Measurements from ENCODE around the gene CCDC141. TPM values are rescaled to one million over a fixed set of nuclear protein-coding genes. Genes with fewer than 3 reads are reported as not detected.

CCDC141 gene
- total RNA-seq, 1 donor from 2014 or later = 3.6 TPM

- intact Hi-C loops (cut with micrococcal nuclease) = loop anchor here (2.0 to 5.0 kb wide), 3 partner anchors 23 to 237 kb away; no protein-coding TSS in a partner anchor
- H3K36me3 Mint-ChIP-seq (ENCODE audit: low read depth) = no peaks in the 10 kb centered on the region
- no peak overlapping the region for H3K27ac Mint-ChIP-seq
- peaks cover 9% of the 10 kb centered on the region for H3K4me1 Mint-ChIP-seq (ENCODE audit: low read depth)
- no peaks in the 10 kb centered on the region for H3K9me3 Mint-ChIP-seq
- no peak overlapping the region for H3K4me3 Mint-ChIP-seq (ENCODE audit: low read depth)
- H3K27me3 Mint-ChIP-seq (ENCODE audit: low read depth) = no peaks in the 10 kb centered on the region
- peak; percentile 38 for DNase-seq (ENCODE audit: low spot score)
Observed at GRCh38 chr2:178891265-178891958, 158.5 kb downstream of the CCDC141 start.

- H3K36me3 Mint-ChIP-seq (ENCODE audit: low read depth) = no peaks in the 10 kb centered on the region
- intact Hi-C loops (cut with micrococcal nuclease) = no loop called here
- H3K27ac Mint-ChIP-seq = no peak overlapping the region
- H3K4me3 Mint-ChIP-seq (ENCODE audit: low read depth) = no peak overlapping the region
- no peaks in the 10 kb centered on the region for H3K4me1 Mint-ChIP-seq (ENCODE audit: low read depth)
- no peaks in the 10 kb centered on the region for H3K9me3 Mint-ChIP-seq
- no peak for DNase-seq (ENCODE audit: low spot score)
- no peaks in the 10 kb centered on the region for H3K27me3 Mint-ChIP-seq (ENCODE audit: low read depth)
Observed at GRCh38 chr2:178886006-178886405, 163.9 kb downstream of the CCDC141 start.

- Mint-ChIP-seq H3K4me1 (ENCODE audit: low read depth) (no peaks in the 10 kb centered on the region), H3K36me3 (ENCODE audit: low read depth) (no peaks in the 10 kb centered on the region), H3K27me3 (ENCODE audit: low read depth) (no peaks in the 10 kb centered on the region), H3K27ac (no peak overlapping the region), H3K4me3 (ENCODE audit: low read depth) (no peak overlapping the region), H3K9me3 (no peaks in the 10 kb centered on the region)
- intact Hi-C loops (cut with micrococcal nuclease) = no loop called here
- no peak for DNase-seq (ENCODE audit: low spot score)
Observed at GRCh38 chr2:178884440-178884839, 165.5 kb downstream of the CCDC141 start.

GRCh38 chr2:178882666-178883440, 167.1 kb downstream of the CCDC141 start:
- Mint-ChIP-seq H3K27me3 (ENCODE audit: low read depth) (no peaks in the 10 kb centered on the region), H3K36me3 (ENCODE audit: low read depth) (no peaks in the 10 kb centered on the region), H3K9me3 (no peaks in the 10 kb centered on the region), H3K4me3 (ENCODE audit: low read depth) (no peak overlapping the region), H3K4me1 (ENCODE audit: low read depth) (no peaks in the 10 kb centered on the region), H3K27ac (no peak overlapping the region)
- intact Hi-C loops (cut with micrococcal nuclease) = no loop called here
- DNase-seq (ENCODE audit: low spot score) = no peak

- DNase-seq (ENCODE audit: low spot score) = no peak
- Mint-ChIP-seq H3K27me3 (ENCODE audit: low read depth) (no peaks in the 10 kb centered on the region), H3K4me1 (ENCODE audit: low read depth) (peaks cover 2% of the 10 kb centered on the region), H3K27ac (no peak overlapping the region), H3K9me3 (no peaks in the 10 kb centered on the region), H3K4me3 (ENCODE audit: low read depth) (no peak overlapping the region), H3K36me3 (ENCODE audit: low read depth) (no peaks in the 10 kb centered on the region)
- intact Hi-C loops (cut with micrococcal nuclease) = no loop called here
Observed at GRCh38 chr2:178881075-178881474, 168.9 kb downstream of the CCDC141 start.

GRCh38 chr2:178880257-178880656, 169.7 kb downstream of the CCDC141 start:
- intact Hi-C loops (cut with micrococcal nuclease) = no loop called here
- no peaks in the 10 kb centered on the region for H3K9me3 Mint-ChIP-seq

GRCh38 chr2:178877874-178878273, 172.1 kb downstream of the CCDC141 start:
- no peak for DNase-seq (ENCODE audit: low spot score)
- no peaks in the 10 kb centered on the region for H3K9me3 Mint-ChIP-seq
- no peak overlapping the region for H3K27ac Mint-ChIP-seq
- no peak overlapping the region for H3K4me3 Mint-ChIP-seq (ENCODE audit: low read depth)
- H3K4me1 Mint-ChIP-seq (ENCODE audit: low read depth) = peaks cover 2% of the 10 kb centered on the region
- intact Hi-C loops (cut with micrococcal nuclease) = no loop called here
- no peaks in the 10 kb centered on the region for H3K36me3 Mint-ChIP-seq (ENCODE audit: low read depth)
- no peaks in the 10 kb centered on the region for H3K27me3 Mint-ChIP-seq (ENCODE audit: low read depth)

More at GRCh38 chr2:178880257-178880656, 169.7 kb downstream of the CCDC141 start:
- no peak overlapping the region for H3K27ac Mint-ChIP-seq
- H3K27me3 Mint-ChIP-seq (ENCODE audit: low read depth) = no peaks in the 10 kb centered on the region
- peaks cover 2% of the 10 kb centered on the region for H3K4me1 Mint-ChIP-seq (ENCODE audit: low read depth)
- DNase-seq (ENCODE audit: low spot score) = no peak
- no peak overlapping the region for H3K4me3 Mint-ChIP-seq (ENCODE audit: low read depth)
- H3K36me3 Mint-ChIP-seq (ENCODE audit: low read depth) = no peaks in the 10 kb centered on the region

GRCh38 chr2:178874529-178875240, 175.3 kb downstream of the CCDC141 start:
- Mint-ChIP-seq H3K27me3 (ENCODE audit: low read depth) (no peaks in the 10 kb centered on the region), H3K4me1 (ENCODE audit: low read depth) (peaks cover 24% of the 10 kb centered on the region), H3K4me3 (ENCODE audit: low read depth) (no peak overlapping the region), H3K27ac (no peak overlapping the region), H3K36me3 (ENCODE audit: low read depth) (no peaks in the 10 kb centered on the region), H3K9me3 (no peaks in the 10 kb centered on the region)
- no peak for DNase-seq (ENCODE audit: low spot score)
- intact Hi-C loops (cut with micrococcal nuclease) = loop anchor here (5.0 kb wide), 2 partner anchors 57 to 342 kb away; no protein-coding TSS in a partner anchor

GRCh38 chr2:178873912-178874311, 176.0 kb downstream of the CCDC141 start:
- Mint-ChIP-seq H3K27ac (no peak overlapping the region), H3K4me1 (ENCODE audit: low read depth) (peaks cover 24% of the 10 kb centered on the region), H3K4me3 (ENCODE audit: low read depth) (no peak overlapping the region), H3K27me3 (ENCODE audit: low read depth) (no peaks in the 10 kb centered on the region), H3K36me3 (ENCODE audit: low read depth) (no peaks in the 10 kb centered on the region), H3K9me3 (no peaks in the 10 kb centered on the region)
- intact Hi-C loops (cut with micrococcal nuclease) = loop anchor here (5.0 kb wide), 2 partner anchors 57 to 342 kb away; no protein-coding TSS in a partner anchor
- no peak for DNase-seq (ENCODE audit: low spot score)

GRCh38 chr2:178871536-178871935, 178.4 kb downstream of the CCDC141 start:
- intact Hi-C loops (cut with micrococcal nuclease) = loop anchor here (1.0 to 5.0 kb wide), 5 partner anchors 43 to 357 kb away; no protein-coding TSS in a partner anchor
- Mint-ChIP-seq H3K36me3 (ENCODE audit: low read depth) (no peaks in the 10 kb centered on the region), H3K9me3 (no peaks in the 10 kb centered on the region), H3K27me3 (ENCODE audit: low read depth) (no peaks in the 10 kb centered on the region), H3K27ac (peak overlapping the region; percentile 55), H3K4me1 (ENCODE audit: low read depth) (peaks cover 22% of the 10 kb centered on the region), H3K4me3 (ENCODE audit: low read depth) (no peak overlapping the region)
- DNase-seq (ENCODE audit: low spot score) = peak; percentile 12

GRCh38 chr2:178870703-178871102, 179.2 kb downstream of the CCDC141 start:
- DNase-seq (ENCODE audit: low spot score) = no peak
- H3K4me3 Mint-ChIP-seq (ENCODE audit: low read depth) = no peak overlapping the region

GRCh38 chr2:178865999-178866398, 183.9 kb downstream of the CCDC141 start:
- H3K27ac Mint-ChIP-seq = no peak overlapping the region
- peaks cover 11% of the 10 kb centered on the region for H3K4me1 Mint-ChIP-seq (ENCODE audit: low read depth)
- no peak for DNase-seq (ENCODE audit: low spot score)
- no peak overlapping the region for H3K4me3 Mint-ChIP-seq (ENCODE audit: low read depth)
- no peaks in the 10 kb centered on the region for H3K27me3 Mint-ChIP-seq (ENCODE audit: low read depth)
- H3K36me3 Mint-ChIP-seq (ENCODE audit: low read depth) = peaks cover 6% of the 10 kb centered on the region
- intact Hi-C loops (cut with micrococcal nuclease) = no loop called here
- no peaks in the 10 kb centered on the region for H3K9me3 Mint-ChIP-seq

More at GRCh38 chr2:178870703-178871102, 179.2 kb downstream of the CCDC141 start:
- intact Hi-C loops (cut with micrococcal nuclease) = loop anchor here (1.0 to 5.0 kb wide), 5 partner anchors 44 to 356 kb away; no protein-coding TSS in a partner anchor
- H3K9me3 Mint-ChIP-seq = no peaks in the 10 kb centered on the region
- peaks cover 22% of the 10 kb centered on the region for H3K4me1 Mint-ChIP-seq (ENCODE audit: low read depth)
- no peaks in the 10 kb centered on the region for H3K27me3 Mint-ChIP-seq (ENCODE audit: low read depth)
- peaks cover under 1% of the 10 kb centered on the region for H3K36me3 Mint-ChIP-seq (ENCODE audit: low read depth)
- H3K27ac Mint-ChIP-seq = no peak overlapping the region

All from activated T-helper 2 cell treated with anti-CD3 and anti-CD28 coated beads, Interferon-gamma antibody, Interleukin-2, Interleukin-4, amounts not matched to agents 10 μg/mL and 5 μg/mL and 100 μg/mL, durations not matched to agents 14 hours and 24 hours and 36 hours (primary cell).